H1 (cell line): ENCODE data around the gene ARHGEF28. TPM values are rescaled to one million over a fixed set of nuclear protein-coding genes. Genes with fewer than 3 reads are reported as not detected.

Source experiments
- CTCF ChIA-PET: fragments of 300-600 bp; sonication (Branson Sonifier 250); formaldehyde crosslinking; loops from one replicate; lab custom pipeline; 2021; ENCODE audit not compliant: partially characterized antibody; lab: Charles Lee
- POLR2A ChIA-PET: fragments of 300-600 bp; sonication (Branson Sonifier 250); formaldehyde crosslinking; loops from one replicate; lab custom pipeline; 2021; ENCODE audit warnings: inconsistent platforms; ENCODE audit not compliant: partially characterized antibody; lab: Charles Lee
- DNase-seq, 2 experiments: peaks; one replicate each; pipeline versions ENCODE4 v3.0.0 to v3.0.0-alpha.2; 2010 to 2022; ENCODE audit warnings: low spot score in 2 of 2, low read depth in 1 of 2, mixed read lengths in 1 of 2
- FAIRE-seq: peaks from 2 replicates; lab custom pipeline; 2011; peaks lifted over from hg19 to GRCh38; lab: Jason Lieb, UNC
- H2AFZ ChIP-seq: 2 replicates; pipeline ENCODE4 v1.8.1; 2012; ENCODE audit warnings: low read length, inconsistent platforms
- H2AK5ac ChIP-seq: 2 replicates; pipeline ENCODE4 v1.6.1; 2013; ENCODE audit warnings: low read depth, low read length
- H2BK120ac ChIP-seq: replicated peaks from 2 replicates; pipeline ENCODE3; 2013; ENCODE audit warnings: low read depth, low read length, inconsistent platforms
- H2BK12ac ChIP-seq: 2 replicates; pipeline ENCODE4 v1.6.1; 2013; ENCODE audit warnings: low read depth, low read length
- H2BK15ac ChIP-seq: 2 replicates; pipeline ENCODE4 v1.6.1; 2013; ENCODE audit warnings: low read length
- H2BK20ac ChIP-seq: 2 replicates; pipeline ENCODE4 v1.6.1; 2013; ENCODE audit warnings: low read length
- H2BK5ac ChIP-seq: 2 replicates; pipeline ENCODE4 v1.6.1; 2013; ENCODE audit warnings: low read depth, low read length
- H3K14ac ChIP-seq: 2 replicates; pipeline ENCODE4 v1.6.1; 2013; ENCODE audit warnings: inconsistent platforms; ENCODE audit not compliant: insufficient read length
- H3K18ac ChIP-seq: 2 replicates; pipeline ENCODE4 v1.6.1; 2013; ENCODE audit warnings: low read length; ENCODE audit errors: extremely low read depth
- H3K23ac ChIP-seq: 2 replicates; pipeline ENCODE4 v1.6.1; 2013; ENCODE audit warnings: inconsistent platforms; ENCODE audit not compliant: insufficient read length
- H3K23me2 ChIP-seq: 2 replicates; pipeline ENCODE4 v1.6.1; 2013; ENCODE audit warnings: low read depth, low read length
- H3K27ac ChIP-seq: 2 replicates; pipeline ENCODE4 v1.6.1; 2011; ENCODE audit warnings: low read depth, low read length, inconsistent platforms
- H3K27me3 ChIP-seq, 4 experiments: replicated peaks in 1 of 4; 1 replicate in 1 of 4; 2 replicates in 3 of 4; pipeline versions ENCODE4 v1.6.1 to v1.8.1; 2011 to 2013; ENCODE audit warnings: low read length in 3 of 4, mild to moderate bottlenecking in 3 of 4, inconsistent platforms in 2 of 4, mixed read lengths in 2 of 4, moderate library complexity in 1 of 4; ENCODE audit not compliant: control insufficient read depth in 3 of 4, insufficient read depth in 3 of 4; ENCODE audit errors: extremely low read depth in 1 of 4
- H3K36me3 ChIP-seq, 4 experiments: 2 replicates each; pipeline versions ENCODE4 v1.6.1 to v1.8.1; 2011 to 2013; ENCODE audit warnings: mild to moderate bottlenecking in 4 of 4, low read length in 3 of 4, moderate library complexity in 2 of 4, control low read depth in 1 of 4, inconsistent platforms in 1 of 4; ENCODE audit not compliant: insufficient read depth in 4 of 4, control insufficient read depth in 2 of 4
- H3K4ac ChIP-seq: replicated peaks from 2 replicates; pipeline ENCODE3; 2013; ENCODE audit warnings: low read length, low read depth, mixed read lengths, inconsistent platforms; ENCODE audit not compliant: insufficient read length
- H3K4me1 ChIP-seq, 4 experiments: replicated peaks in 1 of 4; 1 replicate in 1 of 4; 2 replicates in 3 of 4; pipeline versions ENCODE4 v1.6.1 to v1.8.1; 2011 to 2013; ENCODE audit warnings: low read length in 3 of 4, inconsistent platforms in 2 of 4, mixed read lengths in 1 of 4; ENCODE audit not compliant: insufficient read depth in 4 of 4, control insufficient read depth in 3 of 4
- H3K4me2 ChIP-seq, 2 experiments: 2 replicates each; pipeline versions ENCODE4 v1.6.1 to v1.8.1; 2011 to 2013; ENCODE audit warnings: low read depth in 2 of 2, low read length in 2 of 2, control low read depth in 1 of 2, inconsistent platforms in 1 of 2, mild to moderate bottlenecking in 1 of 2; ENCODE audit not compliant: insufficient read depth in 1 of 2
- H3K4me3 ChIP-seq, 4 experiments: fragments of 200-600, 300-600 bp in 1 of 4; sonication (generic), shearing (Covaris generic), sonication (Bioruptor Twin) in 1 of 4; 2 replicates each; pipeline versions ENCODE4 v1.5.1 to v1.8.1; 2011 to 2016; ENCODE audit warnings: low read length in 4 of 4, low read depth in 3 of 4, control low read depth in 2 of 4, inconsistent platforms in 2 of 4, mild to moderate bottlenecking in 2 of 4, mixed read lengths in 1 of 4, moderate library complexity in 1 of 4; ENCODE audit not compliant: insufficient read depth in 2 of 4; ENCODE audit errors: extremely low read depth in 1 of 4
- H3K56ac ChIP-seq: replicated peaks from 2 replicates; pipeline ENCODE3; 2013; ENCODE audit warnings: low read depth, mild to moderate bottlenecking, mixed read lengths, low read length, inconsistent platforms; ENCODE audit not compliant: insufficient read length
- H3K79me1 ChIP-seq: 2 replicates; pipeline ENCODE4 v1.6.1; 2013; ENCODE audit warnings: low read depth, low read length, control low read depth
- H3K79me2 ChIP-seq, 2 experiments: 2 replicates each; pipeline versions ENCODE4 v1.6.1 to v1.8.1; 2012 to 2013; ENCODE audit warnings: low read length in 2 of 2, mild to moderate bottlenecking in 2 of 2, inconsistent platforms in 1 of 2; ENCODE audit not compliant: insufficient read depth in 2 of 2, control insufficient read depth in 1 of 2
- H3K9ac ChIP-seq, 4 experiments: replicated peaks in 1 of 4; 1 replicate in 1 of 4; 2 replicates in 3 of 4; pipeline versions ENCODE4 v1.6.1 to v1.8.1; 2011 to 2013; ENCODE audit warnings: low read depth in 3 of 4, low read length in 3 of 4, control low read depth in 2 of 4, mild to moderate bottlenecking in 2 of 4, moderate library complexity in 2 of 4, inconsistent platforms in 1 of 4; ENCODE audit errors: extremely low read depth in 1 of 4
- H3K9me3 ChIP-seq, 2 experiments: 2 replicates each; pipeline versions ENCODE4 v1.6.1 to v1.8.1; 2012 to 2013; ENCODE audit warnings: mild to moderate bottlenecking in 2 of 2, moderate library complexity in 2 of 2, control low read depth in 1 of 2, inconsistent platforms in 1 of 2, low read depth in 1 of 2, low read length in 1 of 2, mixed read lengths in 1 of 2; ENCODE audit not compliant: insufficient read depth in 2 of 2
- H4K20me1 ChIP-seq, 2 experiments: replicated peaks in 1 of 2; 2 replicates each; pipeline versions ENCODE3 to v1.8.1; 2011 to 2013; ENCODE audit warnings: inconsistent platforms in 2 of 2, low read length in 2 of 2, mild to moderate bottlenecking in 1 of 2; ENCODE audit not compliant: insufficient read depth in 2 of 2, control insufficient read depth in 1 of 2
- H4K5ac ChIP-seq: 2 replicates; pipeline ENCODE4 v1.6.1; 2013; ENCODE audit warnings: low read length, low read depth, mixed read lengths, inconsistent platforms; ENCODE audit not compliant: insufficient read length
- H4K8ac ChIP-seq: 2 replicates; pipeline ENCODE4 v1.8.0; 2013; ENCODE audit warnings: mild to moderate bottlenecking, moderate library complexity, low read length, inconsistent platforms; ENCODE audit not compliant: insufficient read depth; ENCODE audit errors: extremely low read depth
- H4K91ac ChIP-seq: replicated peaks from 2 replicates; pipeline ENCODE3; 2013; ENCODE audit warnings: low read length, mixed read lengths, inconsistent platforms; ENCODE audit not compliant: insufficient read length
- ASH2L ChIP-seq: fragments of 200-600, 300-600 bp; sonication (generic); IDR thresholded peaks from one replicate; pipeline ENCODE4 v1.7.1; 2017; ENCODE audit warnings: low read length
- BCL11A ChIP-seq, 2 experiments: IDR thresholded peaks; one replicate each; pipeline ENCODE4 v1.6.1; 2011; ENCODE audit warnings: low read depth in 2 of 2, low read length in 2 of 2, mild to moderate bottlenecking in 2 of 2
- CBX8 ChIP-seq: fragments of 300-800, 300-1000 bp; sonication (generic); IDR thresholded peaks from 2 replicates; pipeline ENCODE4 v1.7.1; 2016; ENCODE audit warnings: low read depth, low read length, borderline replicate concordance
- EP300 ChIP-seq, 2 experiments: IDR thresholded peaks; 1 replicate in 1 of 2; 2 replicates in 1 of 2; pipeline ENCODE4 v1.6.1; 2011 to 2012; ENCODE audit warnings: low read depth in 2 of 2, low read length in 2 of 2, mild to moderate bottlenecking in 2 of 2, borderline replicate concordance in 1 of 2, inconsistent platforms in 1 of 2, moderate library complexity in 1 of 2
- HDAC6 ChIP-seq: IDR thresholded peaks from one replicate; pipeline ENCODE4 v1.7.1; 2012; ENCODE audit warnings: low read depth, mild to moderate bottlenecking, inconsistent platforms, low read length, moderate library complexity
- POLR2AphosphoS5 ChIP-seq: IDR thresholded peaks from 2 replicates; pipeline ENCODE4 v1.6.1; 2011; ENCODE audit warnings: low read depth, low read length
- RFX5 ChIP-seq: IDR thresholded peaks from 2 replicates; pipeline ENCODE4 v1.6.1; 2011; ENCODE audit warnings: low read depth, low read length, improper control_type of control experiment, borderline replicate concordance
- RXRA ChIP-seq: IDR thresholded peaks from 2 replicates; pipeline ENCODE4 v1.6.1; 2011; ENCODE audit warnings: low read depth, mild to moderate bottlenecking, low read length, moderate library complexity; ENCODE audit not compliant: insufficient read depth
- TBP ChIP-seq: IDR thresholded peaks from 2 replicates; pipeline ENCODE4 v1.6.1; 2011; ENCODE audit warnings: low read depth, low read length, improper control_type of control experiment
- YY1 ChIP-seq: IDR thresholded peaks from 2 replicates; pipeline ENCODE4 v1.6.1; 2011; ENCODE audit warnings: low read depth, mild to moderate bottlenecking, low read length
- WGBS, 2 experiments: shearing (Covaris generic) in 1 of 2; methylation state at CpG; one replicate each; pipeline versions ENCODE4 v1.1.6 to v1.1.7; 2013 to 2015; ENCODE audit warnings: low lambda C conversion rate in 2 of 2, mixed read lengths in 2 of 2, inconsistent platforms in 1 of 2, low coverage in 1 of 2, missing lambda C conversion rate in 1 of 2; ENCODE audit not compliant: insufficient replicate concordance in 2 of 2, insufficient coverage in 1 of 2, insufficient read length in 1 of 2; ENCODE audit errors: extremely low coverage in 1 of 2, missing lambda C conversion rate in 1 of 2; 5-methylcytosine and 5-hydroxymethylcytosine counted together
- polyA plus RNA-seq, 7 experiments: library from polyadenylated mRNA; depleted of rRNA in 3 of 7; stranded (reverse) in 5 of 7; unstranded in 2 of 7; fragments of >200 nt in 5 of 7; fragments of 200-250 nt in 2 of 7; gene quantifications; 1 replicate in 5 of 7; 2 replicates in 1 of 7; 4 replicates in 1 of 7; pipeline versions ENCODE4 v1.2.1 to v1.2.3, GENCODE V29; 2011 to 2013; ENCODE audit warnings: missing spikeins in 2 of 7, mixed read lengths in 2 of 7
- total RNA-seq: library from RNA; stranded (reverse); fragmentation: NEBNext Ultra II Directional; extraction: Animal tissue kit (Norgen Biotek cat#: 25700); gene quantifications from 2 replicates; pipeline ENCODE4 v1.2.1, GENCODE V29; 2021
- TF ChIP-seq, protein P1 (sequence below): IDR thresholded peaks from 2 replicates; pipeline ENCODE4 v1.6.1; 2011; ENCODE audit warnings: low read length, improper control_type of control experiment
- TF ChIP-seq, protein P2 (sequence below): IDR thresholded peaks from 2 replicates; pipeline ENCODE4 v1.6.1; 2012; ENCODE audit warnings: inconsistent platforms

Gene ARHGEF28
- total and polyA plus RNA-seq, 2 of the 8 experiments (the other 6 are each of a cell fraction or from before 2014, with no cell fraction given) = 0.33 to 1.0 TPM

DNA sequence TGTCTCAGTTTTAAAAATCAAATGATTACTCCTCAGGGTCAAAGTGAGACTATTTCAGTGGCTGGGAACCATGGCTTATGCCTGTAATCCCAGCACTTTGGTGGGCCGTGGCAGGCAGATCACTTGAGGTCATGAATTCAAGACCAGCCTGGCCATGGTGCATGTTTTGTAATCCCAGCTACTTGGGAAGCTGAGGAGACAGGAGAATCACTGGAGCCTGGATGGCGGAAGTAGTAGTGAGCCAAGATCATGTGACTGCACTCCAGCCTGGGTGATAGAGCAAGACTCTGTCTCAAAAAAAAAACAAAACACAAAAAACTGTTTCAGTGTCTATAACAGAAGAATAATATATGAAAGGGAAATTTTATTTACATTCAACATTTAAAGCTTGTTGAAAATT is 182.9 kb downstream of the ARHGEF28 start:
- 97% methylated on average over 2 of the region's 2 CpGs; no CpG with 5 or more reads in 1 of the 2 experiments for WGBS, 2 experiments

More for the DNA sequence above, 182.9 kb downstream of the ARHGEF28 start:
- Histone ChIP-seq H3K23me2 (no peaks in the 10 kb centered on the region), H4K5ac (no peak overlapping the region), H3K9me3 (no peaks in the 10 kb centered on the region), H3K18ac (no peak overlapping the region), H2BK12ac (no peak overlapping the region), H3K36me3 (no peaks in the 10 kb centered on the region), H3K9ac (no peak overlapping the region), H3K79me1 (no peaks in the 10 kb centered on the region), H2BK20ac (no peak overlapping the region), H3K27ac (no peak overlapping the region), H3K14ac (no peak overlapping the region), H2AFZ (no peak overlapping the region), H2BK120ac (no peak overlapping the region), H2BK15ac (no peak overlapping the region), H3K23ac (no peak overlapping the region), H3K4me3 (no peak overlapping the region), H4K8ac (no peak overlapping the region), H3K4me1 (0 out of 7 replicates have a peak, but pooled peaks cover 0 to 2% (median 0%) of the 10 kb centered on the region in 4 experiments), H3K4ac (no peak overlapping the region), H3K56ac (no peak overlapping the region), H4K91ac (no peak overlapping the region), H2BK5ac (no peak overlapping the region), H3K79me2 (no peaks in the 10 kb centered on the region), H3K27me3 (no peaks in the 10 kb centered on the region; a peak in 1 of 7 replicates), H3K4me2 (no peak overlapping the region), H4K20me1 (no peaks in the 10 kb centered on the region), H2AK5ac (no peak overlapping the region)
- TF ChIP-seq HDAC6 = no peak
- no peak for TF ChIP-seq BCL11A (IDR thresholded peaks at IDR 0.05; ENCODE audit: low read depth in 2 of 2, low read length in 2 of 2)
- TF ChIP-seq TBP = no peak
- TF ChIP-seq CBX8 = no peak
- TF ChIP-seq ASH2L = no peak
- TF ChIP-seq, protein P1, sequence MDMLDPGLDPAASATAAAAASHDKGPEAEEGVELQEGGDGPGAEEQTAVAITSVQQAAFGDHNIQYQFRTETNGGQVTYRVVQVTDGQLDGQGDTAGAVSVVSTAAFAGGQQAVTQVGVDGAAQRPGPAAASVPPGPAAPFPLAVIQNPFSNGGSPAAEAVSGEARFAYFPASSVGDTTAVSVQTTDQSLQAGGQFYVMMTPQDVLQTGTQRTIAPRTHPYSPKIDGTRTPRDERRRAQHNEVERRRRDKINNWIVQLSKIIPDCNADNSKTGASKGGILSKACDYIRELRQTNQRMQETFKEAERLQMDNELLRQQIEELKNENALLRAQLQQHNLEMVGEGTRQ = no peak
- no peak for TF ChIP-seq YY1
- TF ChIP-seq RFX5 = no peak
- no peak for TF ChIP-seq EP300 (IDR thresholded peaks at IDR 0.05; ENCODE audit: borderline replicate concordance in 1 of 2, low read depth in 2 of 2, low read length in 2 of 2)
- no peak for TF ChIP-seq RXRA
- no peak for TF ChIP-seq POLR2AphosphoS5
- TF ChIP-seq, protein P2, sequence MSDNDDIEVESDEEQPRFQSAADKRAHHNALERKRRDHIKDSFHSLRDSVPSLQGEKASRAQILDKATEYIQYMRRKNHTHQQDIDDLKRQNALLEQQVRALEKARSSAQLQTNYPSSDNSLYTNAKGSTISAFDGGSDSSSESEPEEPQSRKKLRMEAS = no peak
- ChIA-PET CTCF (interaction anchor here (0.6 to 1.9 kb wide), 5 partner anchors 9 to 1127 kb away, joined by 3 to 9 read pairs (median 4); no protein-coding TSS in a partner anchor), POLR2A (no interaction called here)
- FAIRE-seq (no peak), DNase-seq (no peak)
